DMS 273 (cell line): Measurements from ENCODE around the gene CTSH.
"Not testable (repeated sequence)": the region's sequence is repeated elsewhere in the genome, so short reads cannot be mapped to it uniquely, and the experiment has no call there.

Experiments used
- DNase-seq: peaks from one replicate; lab custom pipeline; 2025; ENCODE audit not compliant: unreplicated experiment; lab: John Stamatoyannopoulos, UW

The CTSH gene

DNA sequence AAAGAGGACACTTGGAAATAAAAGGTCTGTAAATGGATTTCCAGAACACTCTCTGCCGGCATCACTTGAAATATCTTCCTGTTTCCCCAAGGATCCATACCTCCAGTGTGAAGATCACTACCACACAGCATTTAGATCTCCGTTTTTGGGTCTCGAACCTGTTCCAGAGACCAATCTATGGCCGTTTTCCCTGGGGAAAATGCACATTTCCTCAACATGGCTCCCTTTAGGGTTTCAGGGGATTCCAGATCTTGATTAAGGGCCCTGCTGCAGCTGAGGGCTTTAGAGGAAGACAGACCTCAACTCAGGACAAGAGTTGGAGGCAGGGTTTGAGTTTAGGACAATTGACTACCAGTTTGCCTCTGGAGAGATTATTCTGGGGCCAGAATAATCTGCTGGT lies 2.1 kb downstream of the CTSH start:
- DNase-seq: no peak

DNA sequence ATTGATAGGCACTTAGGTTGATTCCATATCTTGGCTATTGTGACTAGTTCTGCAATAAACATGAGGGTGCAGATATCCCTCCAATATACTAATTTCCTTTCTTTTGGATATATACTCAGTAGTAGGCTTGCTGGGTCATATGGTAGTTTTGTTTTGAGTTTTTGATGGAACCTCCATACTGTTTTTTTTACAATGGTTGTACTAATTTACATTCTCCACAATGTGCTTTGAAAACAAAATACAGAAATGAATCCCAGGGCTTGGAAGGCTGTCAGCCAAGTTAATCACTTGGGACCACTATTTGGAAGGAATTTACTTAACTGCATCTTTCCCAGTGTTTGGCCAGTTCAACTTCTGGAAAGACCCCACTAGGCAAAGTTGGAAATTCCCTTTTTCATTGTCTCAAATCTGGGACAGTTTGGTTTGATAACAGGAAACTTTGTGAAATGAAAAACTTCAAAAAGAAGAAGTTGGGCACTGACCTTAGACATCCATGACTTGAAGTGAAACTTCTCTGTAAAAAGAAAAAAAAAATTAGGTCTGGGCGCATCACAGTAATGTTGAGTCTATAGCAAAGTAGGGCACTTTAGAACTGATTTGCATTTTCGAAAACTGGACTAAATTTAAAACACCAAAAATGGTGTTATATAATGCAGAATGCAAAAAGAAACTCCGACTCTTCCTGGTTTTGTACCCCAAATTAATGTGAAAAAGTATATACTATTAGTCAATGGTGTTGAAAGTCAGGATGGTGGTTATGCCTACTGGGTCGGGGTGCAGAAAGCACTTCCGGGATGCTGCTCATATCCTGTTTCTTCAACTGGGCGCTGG lies 6.0 kb downstream of the CTSH start:
- no peak for DNase-seq

GRCh38 chr15:78937132-78937739 lies 7.6 kb downstream of the CTSH start:
- DNase-seq: no peak

DNA sequence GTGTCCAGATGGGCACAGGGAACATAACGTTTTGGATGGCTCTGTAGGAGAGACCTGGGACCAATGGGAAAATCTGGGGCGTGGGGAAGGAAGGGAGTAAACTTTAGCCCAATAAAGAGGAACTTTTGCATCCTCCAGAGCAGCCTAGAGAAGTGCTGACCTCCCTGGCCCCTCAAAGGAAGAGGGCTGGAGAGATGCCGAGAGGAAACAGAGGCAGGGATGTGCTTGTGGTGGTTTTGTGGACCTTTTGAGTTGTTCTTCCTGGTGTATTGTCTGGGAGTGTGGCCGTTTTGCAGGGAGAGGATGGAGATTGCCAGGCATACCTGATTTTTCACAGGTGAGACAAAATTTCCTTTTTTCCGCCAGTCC lies 10.2 kb downstream of the CTSH start:
- no peak for DNase-seq

GRCh38 chr15:78933823-78934654 lies 10.8 kb downstream of the CTSH start:
- DNase-seq: no peak

- DNase-seq: no peak
These were observed 11.5 kb downstream of the CTSH start for GRCh38 chr15:78933187-78933822.

DNA sequence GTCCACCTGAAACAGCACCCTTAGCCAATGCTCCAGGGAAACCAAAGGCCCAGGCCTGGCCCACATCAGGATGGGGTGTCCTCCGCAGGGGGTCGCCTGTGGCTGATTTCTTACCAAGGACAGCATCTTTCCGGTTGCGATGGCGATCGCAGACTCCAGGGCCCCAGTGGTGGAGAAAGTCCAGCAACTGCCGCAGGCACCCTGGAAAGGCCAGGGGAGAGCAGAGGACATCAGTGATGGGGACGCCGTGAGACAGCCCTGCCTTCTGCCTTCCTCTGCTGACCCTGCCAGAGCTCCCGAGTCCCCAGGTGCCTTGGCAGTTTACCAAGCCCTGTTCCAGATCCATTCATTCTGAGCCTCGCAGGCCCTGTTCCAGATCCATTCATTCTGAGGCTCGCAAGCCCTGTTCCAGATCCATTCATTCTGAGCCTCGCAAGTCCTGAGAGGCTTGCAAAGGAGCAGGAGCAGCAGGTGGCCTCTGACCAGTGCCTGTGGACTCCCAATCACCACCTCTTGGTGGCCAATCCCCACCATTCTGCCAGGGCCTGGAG lies 12.5 kb downstream of the CTSH start:
- no peak for DNase-seq

DNA sequence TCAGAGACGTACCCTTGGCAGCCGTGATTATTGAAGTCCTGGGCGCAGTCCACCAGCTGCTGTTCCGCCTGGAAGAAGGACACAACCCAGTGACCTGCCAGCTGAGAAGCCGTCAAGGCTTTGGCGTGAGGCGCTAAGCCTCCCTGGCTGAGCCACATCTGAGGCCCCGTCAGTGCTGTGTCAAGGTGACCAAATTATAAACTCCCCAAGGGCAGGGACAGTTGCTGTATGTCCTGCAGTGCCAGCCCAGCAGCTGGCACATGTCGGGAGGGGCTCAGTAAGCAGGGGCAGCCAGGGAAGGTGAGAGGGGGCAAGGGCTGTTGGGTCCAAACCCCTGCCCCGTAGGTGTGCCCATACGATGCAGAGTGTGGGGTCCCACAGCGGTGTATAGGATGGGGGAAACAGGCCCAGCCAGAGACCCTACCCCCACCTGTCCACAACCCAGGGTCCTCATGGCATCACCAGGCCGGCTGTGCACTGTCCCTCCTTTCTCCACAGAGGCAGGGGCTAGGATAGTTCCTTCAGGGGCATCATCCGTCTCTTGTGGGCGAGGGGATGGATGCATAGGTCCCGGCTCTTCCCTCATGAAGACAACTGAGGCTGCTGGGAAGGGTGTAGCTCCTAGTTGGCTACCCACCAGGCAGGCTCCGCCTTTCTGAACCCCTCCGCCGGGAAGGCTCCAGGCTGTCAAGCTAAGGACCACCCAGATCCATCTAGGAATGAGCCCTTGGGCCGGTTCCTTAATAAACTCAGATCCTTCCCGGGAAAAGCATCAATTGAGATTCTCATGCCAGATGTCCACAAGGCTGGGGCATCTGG lies 13.2 kb downstream of the CTSH start:
- no peak for DNase-seq

DNA sequence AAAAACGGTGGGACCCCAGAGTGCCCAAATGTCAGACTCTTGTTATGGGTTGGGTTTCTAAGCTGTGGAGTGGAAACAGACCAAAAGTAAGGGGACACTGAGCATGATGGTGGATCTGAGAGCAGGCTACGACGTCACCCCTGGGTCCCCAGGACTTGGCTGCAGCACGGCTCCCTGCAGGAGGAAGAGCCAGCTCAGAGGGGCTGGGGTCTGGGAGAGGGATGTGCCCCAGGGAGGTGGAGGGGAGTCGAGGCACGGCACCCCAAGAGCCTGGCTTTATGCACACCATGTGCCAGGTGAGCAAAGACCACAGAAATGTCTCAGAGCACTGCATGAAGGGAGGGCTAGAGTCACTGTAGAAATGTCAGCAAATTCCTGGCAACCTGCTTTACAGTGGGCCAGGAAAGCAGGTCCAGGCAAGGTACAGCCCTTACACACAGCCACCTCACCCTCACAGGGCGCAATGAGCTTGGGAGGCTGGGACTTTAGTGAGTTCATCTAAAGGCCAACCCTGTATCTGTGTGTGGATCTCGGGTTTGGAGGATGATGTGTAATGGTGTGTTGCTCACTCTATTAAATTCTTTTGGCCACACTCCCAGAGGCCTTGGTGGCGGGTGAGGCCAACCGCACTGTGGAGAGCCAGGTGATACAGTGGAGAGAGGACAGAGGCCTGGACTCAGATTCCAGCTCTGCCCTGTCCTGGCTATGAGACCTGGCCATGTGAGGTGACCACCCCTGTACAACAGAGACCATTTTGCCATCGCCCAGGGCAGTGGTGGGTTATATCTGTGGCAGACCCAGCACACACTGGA lies 14.1 kb downstream of the CTSH start:
- DNase-seq: peak; percentile 34

DNA sequence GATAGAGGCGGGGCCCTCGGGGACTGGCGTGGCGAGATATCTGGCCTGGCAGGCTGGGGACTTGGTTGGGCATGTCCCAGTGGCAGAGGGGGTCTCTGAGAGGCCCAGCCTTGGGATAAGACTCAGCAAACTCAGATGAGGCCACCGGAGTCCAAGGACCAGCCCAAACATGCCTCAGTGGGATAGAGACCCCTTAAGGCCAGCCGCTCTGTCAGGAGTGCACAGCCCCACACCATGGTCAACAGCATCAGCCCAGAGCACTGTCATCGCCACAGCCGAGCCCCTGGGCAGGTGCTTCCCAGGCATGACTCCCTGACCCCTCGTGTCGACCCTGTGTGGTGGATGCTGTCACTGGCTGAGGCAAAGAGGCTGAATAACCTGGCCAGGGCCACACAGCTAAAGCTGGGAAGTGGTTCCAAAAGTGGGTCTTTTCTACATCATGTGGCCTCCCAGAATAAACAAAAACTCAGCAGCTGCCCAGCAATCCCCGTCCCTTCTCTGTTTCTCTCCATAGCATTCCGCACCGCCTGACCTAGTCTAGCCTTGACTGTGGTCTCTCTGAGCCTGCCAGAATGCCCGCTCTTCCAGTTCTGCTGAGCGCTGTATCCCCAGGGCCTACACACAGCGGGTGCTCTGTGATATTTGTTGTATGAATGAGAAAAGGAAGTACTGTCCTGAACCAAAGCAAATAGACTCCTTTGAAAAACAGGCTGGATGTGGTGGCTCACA lies 15.1 kb downstream of the CTSH start:
- no peak for DNase-seq

GRCh38 chr15:78928616-78929093 lies 16.2 kb downstream of the CTSH start:
- DNase-seq: no peak

DNA sequence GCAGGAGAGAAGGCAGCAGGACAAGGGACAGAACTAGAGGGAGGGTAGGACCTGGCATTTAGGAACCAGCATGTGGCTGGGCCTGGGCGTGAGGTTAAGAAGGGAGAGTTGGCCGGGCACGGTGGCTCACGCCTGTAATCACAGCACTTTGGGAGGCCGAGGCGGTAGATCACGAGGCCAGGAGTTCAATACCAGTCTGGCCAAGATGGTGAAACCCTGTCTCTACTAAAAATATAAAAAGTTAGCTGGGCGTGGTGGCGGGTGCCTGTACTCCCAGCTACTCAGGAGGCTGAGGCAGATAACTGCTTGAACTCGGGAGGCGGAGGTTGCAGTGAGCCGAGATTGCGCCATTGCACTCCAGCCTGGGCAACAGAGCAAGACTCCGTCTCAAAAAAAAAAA lies 16.7 kb downstream of the CTSH start:
- not testable (repeated sequence) for DNase-seq

DNA sequence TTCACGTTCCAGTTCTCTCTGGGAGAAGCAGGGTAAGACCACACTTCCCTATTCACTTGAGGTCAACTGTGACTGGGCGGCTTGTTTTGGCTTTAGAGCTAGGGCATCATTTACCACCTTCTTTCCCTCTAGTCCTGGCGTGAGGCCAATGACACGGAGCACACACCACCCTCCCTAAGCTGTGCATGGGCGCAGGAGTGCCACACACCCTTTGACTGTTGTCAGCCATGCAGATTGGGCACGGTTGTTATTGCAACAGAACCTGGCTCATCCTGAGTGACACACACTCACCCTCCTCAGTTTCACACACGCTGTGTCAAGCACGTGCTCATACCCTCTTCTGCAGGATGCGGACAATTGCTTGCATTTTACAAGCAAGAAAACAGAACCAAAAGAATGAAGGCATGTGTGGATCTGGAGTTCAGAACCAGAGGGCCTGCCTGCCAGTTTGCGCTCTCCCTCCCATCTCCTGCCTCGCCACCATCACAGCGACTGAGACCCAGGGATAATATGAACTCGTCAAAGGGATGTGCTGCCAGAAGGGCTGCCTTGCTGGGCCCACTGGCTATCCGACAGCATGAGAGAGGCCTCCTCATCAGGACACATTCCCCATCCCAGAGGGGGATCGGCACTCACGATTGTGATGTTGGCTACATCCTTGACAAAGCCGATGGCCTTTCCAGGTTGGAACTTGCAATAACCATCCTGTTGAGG lies 17.6 kb downstream of the CTSH start:
- no peak for DNase-seq

DNA sequence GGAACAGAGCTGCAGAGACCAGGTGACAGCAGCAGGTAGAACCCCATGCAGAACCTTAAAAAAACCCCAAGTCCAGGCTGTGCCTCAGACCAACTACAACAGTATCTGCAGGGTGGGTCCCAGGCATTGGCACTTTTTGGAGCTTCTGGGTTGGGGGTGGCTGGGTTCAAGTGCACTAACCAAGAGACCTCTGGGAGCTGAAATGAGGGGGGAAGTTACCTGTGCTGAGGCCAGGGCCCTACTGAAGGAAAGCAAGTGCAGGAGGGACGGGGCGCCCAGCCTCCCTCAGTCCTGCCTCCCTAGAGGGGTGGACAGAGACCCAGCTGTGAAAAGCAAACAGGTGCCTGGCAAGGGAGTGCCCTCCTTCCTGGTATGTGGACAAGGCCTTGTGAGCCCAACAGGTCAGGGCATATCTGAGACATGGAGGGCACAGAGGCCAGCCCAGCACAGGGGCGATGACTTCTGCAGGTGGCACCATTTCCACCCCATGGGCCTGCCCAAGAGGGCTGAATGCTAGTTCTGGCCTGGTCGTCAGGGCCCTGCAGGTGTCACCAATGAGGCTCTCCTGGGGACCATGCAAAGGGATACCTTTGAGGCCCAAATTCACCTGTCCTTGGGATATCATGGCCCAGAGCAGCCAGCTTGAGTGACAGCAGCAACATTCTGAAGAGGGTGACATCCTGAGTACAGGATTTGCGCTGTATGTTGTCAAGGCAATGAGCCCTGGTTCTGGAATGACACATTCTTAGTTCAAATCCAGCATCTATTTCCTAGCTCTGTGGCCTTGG lies 18.7 kb downstream of the CTSH start:
- no peak for DNase-seq

DNA sequence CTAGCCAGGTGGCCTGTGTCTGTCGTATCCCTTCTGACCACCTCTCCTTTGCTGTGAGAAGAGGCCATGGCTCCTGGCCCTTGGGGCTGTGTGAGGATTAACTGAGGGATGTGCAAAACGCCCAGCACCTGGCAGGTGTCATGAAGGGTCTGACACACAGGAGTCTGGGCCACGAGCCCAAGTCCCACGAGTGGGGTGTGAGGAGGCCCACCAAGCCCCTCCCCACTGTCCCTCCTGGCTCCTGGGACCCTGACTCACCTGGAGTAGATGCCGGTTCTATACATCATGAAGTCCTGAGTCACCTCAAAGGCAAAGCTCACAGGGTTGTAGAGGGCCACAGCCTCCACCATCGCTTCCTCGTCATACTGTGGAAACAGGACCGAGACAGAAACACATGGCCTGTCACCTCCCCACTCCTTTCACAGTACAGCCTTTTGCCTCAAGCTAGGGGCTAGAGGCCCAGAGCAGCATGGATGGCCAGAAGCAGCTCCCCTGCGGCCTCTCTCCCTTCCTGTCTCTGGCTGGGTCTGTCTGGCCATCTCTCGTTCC lies 19.7 kb downstream of the CTSH start:
- no peak for DNase-seq

DNA sequence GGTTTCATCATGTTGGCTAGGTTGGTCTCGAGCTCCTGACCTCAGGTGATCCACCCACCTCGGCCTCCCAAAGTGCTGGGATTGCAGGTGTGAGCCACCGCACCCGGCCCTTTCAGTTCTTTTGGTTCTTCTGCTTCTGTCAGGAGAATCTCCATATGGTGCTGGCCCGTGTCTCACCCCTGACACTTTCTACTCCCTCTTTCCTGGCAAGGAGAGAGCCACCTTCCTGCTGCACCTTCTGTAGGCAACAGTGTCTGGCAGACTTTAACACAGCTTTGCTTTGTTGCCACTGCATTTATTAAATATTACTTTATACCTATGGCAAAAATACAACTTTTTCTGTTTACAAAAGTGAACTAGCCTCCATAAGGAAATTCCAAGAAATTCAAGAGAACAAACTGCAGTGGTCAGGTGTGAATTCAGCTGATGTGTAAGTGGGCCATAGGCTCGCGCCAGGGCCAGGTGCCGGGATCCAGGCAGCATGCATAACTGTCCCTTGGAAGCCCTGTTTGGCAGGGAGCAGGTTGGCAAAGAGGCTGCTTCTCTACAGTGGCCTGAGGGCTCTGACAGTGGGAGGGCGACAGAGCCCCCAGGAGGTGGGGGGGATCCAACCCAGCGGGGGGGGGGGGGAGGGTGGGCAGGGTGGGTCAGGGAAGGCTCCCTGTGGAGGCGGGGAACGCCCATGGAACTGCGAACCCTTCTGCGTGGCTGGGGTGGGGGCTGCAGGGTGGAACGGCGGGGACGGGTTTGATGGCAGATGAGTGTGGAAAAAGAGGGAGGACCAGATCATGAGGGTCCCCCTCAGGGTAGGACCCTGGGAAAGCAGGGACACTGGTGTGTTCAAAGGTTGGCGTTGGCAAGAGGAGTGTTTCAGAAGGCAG lies 21.1 kb downstream of the CTSH start:
- no peak for DNase-seq
